Large intestine (tissue), 12 donors: ENCODE results near the gene SLC37A3. TPM values are rescaled to one million over a fixed set of nuclear protein-coding genes. Genes with fewer than 3 reads are reported as not detected.

Experiments used
- DNase-seq, 2 donors: peaks; one replicate each; pipeline versions ENCODE4 v3.0.0 to v3.0.0-alpha.2; 2013
- H3K27ac ChIP-seq: one replicate; pipeline ENCODE4 v1.5.1; 2013; ENCODE audit warnings: low read length
- H3K27me3 ChIP-seq: 2 replicates; pipeline ENCODE4 v1.6.1; 2013; ENCODE audit warnings: low read length; ENCODE audit not compliant: control insufficient read depth, insufficient read depth
- H3K36me3 ChIP-seq: 2 replicates; pipeline ENCODE4 v1.6.1; 2013; ENCODE audit warnings: low read length; ENCODE audit not compliant: control insufficient read depth, insufficient read depth
- H3K4me1 ChIP-seq: one replicate; pipeline ENCODE4 v1.6.1; 2013; ENCODE audit warnings: low read length; ENCODE audit not compliant: control insufficient read depth, insufficient read depth
- H3K4me3 ChIP-seq: one replicate; pipeline ENCODE4 v1.5.1; 2013; ENCODE audit warnings: low read length
- H3K9me3 ChIP-seq: one replicate; pipeline ENCODE4 v1.6.1; 2013; ENCODE audit warnings: mild to moderate bottlenecking, low read depth, low read length, moderate library complexity; ENCODE audit not compliant: control insufficient read depth
- WGBS: methylation state at CpG from one replicate; pipeline ENCODE4 v1.1.5; 2013; ENCODE audit warnings: low lambda C conversion rate; ENCODE audit not compliant: insufficient coverage; 5-methylcytosine and 5-hydroxymethylcytosine counted together
- long read RNA-seq, 11 donors: transcript quantifications; one replicate each; lab custom pipeline, GENCODE V29; 2026
- polyA plus RNA-seq: library from polyadenylated mRNA; unstranded; fragments of 120-200 nt; gene quantifications from one replicate; pipeline ENCODE4 v1.2.1, GENCODE V29; 2013

The SLC37A3 gene
- polyA plus RNA-seq = 38.7 TPM
- long read RNA-seq, donor 1, partial matches to known transcripts = 0 of 2 reads
- long read RNA-seq, donor 1, other reads (novel, unspliced or antisense) = 0 of 2 reads
- long read RNA-seq, donor 2, partial matches to known transcripts = 0 of 8 reads
- long read RNA-seq, donor 2, other reads (novel, unspliced or antisense) = 0 of 8 reads
- long read RNA-seq, donor 3, transcript SLC37A3-201 (15 exons, 3,349 nt) = major isoform, 10 of 14 reads
- long read RNA-seq, donor 3, partial matches to known transcripts = 0 of 14 reads
- long read RNA-seq, donor 3, other reads (novel, unspliced or antisense) = 0 of 14 reads
- long read RNA-seq, donor 4 = 0 reads
- long read RNA-seq, donor 5, partial matches to known transcripts = 0 of 3 reads
- long read RNA-seq, donor 5, other reads (novel, unspliced or antisense) = 0 of 3 reads
- long read RNA-seq, donor 6, partial matches to known transcripts = 0 of 1 reads
- long read RNA-seq, donor 6, other reads (novel, unspliced or antisense) = 0 of 1 reads
- long read RNA-seq, donor 7 = 0 reads
- long read RNA-seq, donor 8, transcript SLC37A3-201 (15 exons, 3,349 nt) = minor isoform, 6 of 15 reads
- long read RNA-seq, donor 8, transcript SLC37A3-212 (3 exons, 2,492 nt) = major isoform, 8 of 15 reads
- long read RNA-seq, donor 8, partial matches to known transcripts = 0 of 15 reads
- long read RNA-seq, donor 8, other reads (novel, unspliced or antisense) = 0 of 15 reads
- long read RNA-seq, donor 9, partial matches to known transcripts = 0 of 5 reads
- long read RNA-seq, donor 9, other reads (novel, unspliced or antisense) = 0 of 5 reads
- long read RNA-seq, donor 10, partial matches to known transcripts = 0 of 2 reads
- long read RNA-seq, donor 10, other reads (novel, unspliced or antisense) = 0 of 2 reads
- long read RNA-seq, donor 11, partial matches to known transcripts = 0 of 6 reads
- long read RNA-seq, donor 11, other reads (novel, unspliced or antisense) = 0 of 6 reads

GRCh38 chr7:140397784-140398750 is at the start of gene SLC37A3:
Gene SLC37A3, minus strand, starts transcription at chr7:140398530. Its CDS starts 16,004 bp downstream, at chr7:140382526.
- peak; percentile 80 to 85 for DNase-seq
- 0% methylated on average over 2 of the region's 66 CpGs for WGBS
- H3K36me3 ChIP-seq = no peaks in the 10 kb centered on the region
- H3K27me3 ChIP-seq = no peaks in the 10 kb centered on the region
- peak within 1 kb of the TSS; percentile 63 for H3K27ac ChIP-seq
- H3K4me1 ChIP-seq = no peaks in the 10 kb centered on the region
- H3K4me3 ChIP-seq = peak within 1 kb of the TSS; percentile 83
- H3K9me3 ChIP-seq = no peaks in the 10 kb centered on the region

DNA sequence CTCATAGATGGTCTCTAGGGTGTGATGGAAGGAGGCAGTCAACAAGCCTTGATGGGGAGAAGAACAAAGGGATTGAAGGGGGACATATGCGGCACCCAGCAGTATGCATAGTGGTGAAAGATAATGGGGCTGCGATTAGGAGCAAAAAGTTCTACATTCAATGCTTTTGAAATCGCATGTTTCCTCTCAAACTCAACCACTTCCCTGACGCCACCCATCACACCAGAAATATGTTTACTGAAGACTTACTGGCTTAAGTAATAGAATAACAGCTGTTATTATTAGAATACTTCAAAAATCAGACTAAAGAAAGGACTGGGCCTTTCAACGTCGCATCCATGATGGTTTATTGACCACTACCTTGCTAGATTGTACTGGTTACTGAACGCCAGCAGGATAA is 49.5 kb upstream of the SLC37A3 start:
- WGBS = 60% methylated on average over 1 of the region's 7 CpGs

GRCh38 chr7:140446467-140446866 is 48.1 kb upstream of the SLC37A3 start:
- no peaks in the 10 kb centered on the region for H3K27me3 ChIP-seq
- no peak for DNase-seq
- H3K9me3 ChIP-seq = no peaks in the 10 kb centered on the region
- no CpG with 5 or more reads among the region's 11 CpGs for WGBS
- H3K27ac ChIP-seq = no peak overlapping the region
- H3K36me3 ChIP-seq = no peaks in the 10 kb centered on the region
- no peaks in the 10 kb centered on the region for H3K4me1 ChIP-seq
- H3K4me3 ChIP-seq = no peak overlapping the region

More for the DNA sequence above, 49.5 kb upstream of the SLC37A3 start:
- H3K4me1 ChIP-seq = no peaks in the 10 kb centered on the region
- H3K36me3 ChIP-seq = peaks cover 3% of the 10 kb centered on the region
- DNase-seq = no peak
- H3K27me3 ChIP-seq = no peaks in the 10 kb centered on the region
- H3K9me3 ChIP-seq = no peaks in the 10 kb centered on the region
- H3K27ac ChIP-seq = no peak overlapping the region
- H3K4me3 ChIP-seq = no peak overlapping the region

- no peak for DNase-seq
- H3K27ac ChIP-seq = no peak overlapping the region
- no peaks in the 10 kb centered on the region for H3K27me3 ChIP-seq
- no peak overlapping the region for H3K4me3 ChIP-seq
- WGBS = 40% methylated on average over 1 of the region's 2 CpGs
- H3K36me3 ChIP-seq = no peaks in the 10 kb centered on the region
- H3K4me1 ChIP-seq = no peaks in the 10 kb centered on the region
- H3K9me3 ChIP-seq = no peaks in the 10 kb centered on the region
These were observed 43.2 kb upstream of the SLC37A3 start for GRCh38 chr7:140441519-140441918.

GRCh38 chr7:140440593-140440992 is 42.3 kb upstream of the SLC37A3 start:
- WGBS = no CpG with 5 or more reads among the region's 3 CpGs
- no peaks in the 10 kb centered on the region for H3K4me1 ChIP-seq
- no peaks in the 10 kb centered on the region for H3K9me3 ChIP-seq
- H3K27me3 ChIP-seq = peaks cover 2% of the 10 kb centered on the region
- no peak for DNase-seq
- H3K27ac ChIP-seq = no peak overlapping the region
- no peaks in the 10 kb centered on the region for H3K36me3 ChIP-seq
- no peak overlapping the region for H3K4me3 ChIP-seq

DNA sequence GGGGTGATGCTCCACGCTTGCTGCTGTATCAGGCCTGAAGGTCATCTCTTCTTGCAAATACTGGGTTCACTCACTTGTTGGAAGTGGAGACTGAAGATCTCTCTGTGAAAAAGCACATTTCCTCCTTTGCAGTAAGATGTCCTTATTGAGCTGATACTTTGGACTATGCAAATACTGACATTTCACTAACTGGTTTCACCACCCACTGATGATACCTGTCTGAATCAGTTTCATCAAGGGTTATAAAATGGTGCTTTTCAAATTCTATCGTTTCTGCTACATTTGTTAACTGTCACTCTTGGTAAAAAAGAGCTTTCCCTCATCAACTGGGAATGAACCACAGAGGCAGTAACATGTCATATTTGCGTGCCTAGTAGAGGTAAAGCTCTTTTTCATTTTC is 41.0 kb upstream of the SLC37A3 start:
- no peaks in the 10 kb centered on the region for H3K4me1 ChIP-seq
- H3K9me3 ChIP-seq = peaks cover 2% of the 10 kb centered on the region
- DNase-seq = peak in 1 of 2 donors; percentile 43
- H3K36me3 ChIP-seq = no peaks in the 10 kb centered on the region
- H3K27me3 ChIP-seq = peaks cover 9% of the 10 kb centered on the region
- no peak overlapping the region for H3K27ac ChIP-seq
- no CpG with 5 or more reads among the region's 3 CpGs for WGBS
- H3K4me3 ChIP-seq = no peak overlapping the region

- no peaks in the 10 kb centered on the region for H3K4me1 ChIP-seq
- no peak for DNase-seq
- H3K27ac ChIP-seq = no peak overlapping the region
- no CpG with 5 or more reads among the region's 51 CpGs for WGBS
- peaks cover 5% of the 10 kb centered on the region for H3K9me3 ChIP-seq
- H3K27me3 ChIP-seq = peaks cover 9% of the 10 kb centered on the region
- H3K36me3 ChIP-seq = no peaks in the 10 kb centered on the region
- H3K4me3 ChIP-seq = no peak overlapping the region
These were observed 37.0 kb upstream of the SLC37A3 start for GRCh38 chr7:140435252-140435895.

GRCh38 chr7:140433396-140433795 is 35.1 kb upstream of the SLC37A3 start:
- DNase-seq = no peak
- Histone ChIP-seq H3K4me3 (no peak overlapping the region), H3K9me3 (peaks cover 5% of the 10 kb centered on the region), H3K36me3 (no peaks in the 10 kb centered on the region), H3K4me1 (no peaks in the 10 kb centered on the region), H3K27me3 (peaks cover 9% of the 10 kb centered on the region), H3K27ac (no peak overlapping the region)
- WGBS = no CpG with 5 or more reads among the region's 3 CpGs

- Histone ChIP-seq H3K9me3 (peaks cover 3% of the 10 kb centered on the region), H3K4me1 (no peaks in the 10 kb centered on the region), H3K27me3 (no peaks in the 10 kb centered on the region), H3K36me3 (peaks cover 5% of the 10 kb centered on the region), H3K4me3 (no peak overlapping the region), H3K27ac (no peak overlapping the region)
- DNase-seq = no peak
- no CpG with 5 or more reads among the region's 6 CpGs for WGBS
These were observed 27.8 kb upstream of the SLC37A3 start for GRCh38 chr7:140426130-140426529.
